ENCODE results near the gene HK3. TPM values are rescaled to one million over a fixed set of nuclear protein-coding genes. Genes with fewer than 3 reads are reported as not detected.

The HK3 gene
- total and polyA plus RNA-seq, 2 experiments from 2014 or later: not detected

DNA sequence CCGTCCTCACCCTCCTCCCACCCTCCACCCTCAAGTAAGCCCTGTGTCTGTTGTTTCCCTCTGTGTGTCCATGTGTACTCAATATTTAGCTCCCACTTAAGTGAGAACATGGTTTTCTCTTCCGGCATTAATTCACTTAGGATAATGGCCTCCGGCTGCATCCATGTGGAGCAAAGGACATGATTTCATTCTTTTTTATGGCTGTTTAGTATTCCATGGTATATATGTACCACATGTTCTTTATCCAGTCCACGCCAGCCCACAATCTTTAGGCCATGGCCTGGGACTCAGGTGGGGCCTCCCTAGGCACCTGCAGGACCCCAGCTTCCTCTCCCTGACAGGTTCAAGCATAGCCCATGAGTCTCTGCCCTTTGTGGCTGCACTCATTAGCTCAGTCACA, 65.9 kb downstream of the HK3 start (continued):
- TF ChIP-seq EZH2phosphoT487 (IDR thresholded peaks at IDR 0.05; ENCODE audit: unreplicated experiment): no peak
- no peak for TF ChIP-seq ZNF114 (CRISPR knock-in tag; IDR thresholded peaks at IDR 0.05)

GRCh38 chr5:176832162-176832561, 67.0 kb downstream of the HK3 start:
- no peaks in the 10 kb centered on the region for H3F3A ChIP-seq (replicated peaks; ENCODE audit: low read depth)
- no peaks in the 10 kb centered on the region for H3K9me3 Mint-ChIP-seq
- no peaks in the 10 kb centered on the region for H3K4me1 ChIP-seq (ENCODE audit: insufficient read depth)
- no peaks in the 10 kb centered on the region for H3K9me2 ChIP-seq (ENCODE audit: insufficient read depth)
- no peak overlapping the region for H3K27ac Mint-ChIP-seq
- no peaks in the 10 kb centered on the region for H3K79me2 ChIP-seq (replicated peaks; ENCODE audit: insufficient read depth)
- H3K27me3 ChIP-seq (ENCODE audit: insufficient read depth): no peaks in the 10 kb centered on the region
- no peak overlapping the region for H2AFZ ChIP-seq
- no peaks in the 10 kb centered on the region for H3K36me3 ChIP-seq (ENCODE audit: insufficient read depth)
- H3K4me3 ChIP-seq: no peak overlapping the region
- no peaks in the 10 kb centered on the region; the same call in 1 of the 2 replicates for H4K20me1 ChIP-seq (replicated peaks; ENCODE audit: insufficient read depth)
- peaks cover 6% of the 10 kb centered on the region; the same call in 1 of the 3 replicates for H3K4me1 Mint-ChIP-seq
- peaks cover 13% of the 10 kb centered on the region for H3K27me3 Mint-ChIP-seq (ENCODE audit: insufficient read depth, low read depth, poor library complexity)
- no peak overlapping the region for H3K27ac ChIP-seq (ENCODE audit: low read depth)
- H3K36me3 Mint-ChIP-seq (ENCODE audit: low read depth): no peaks in the 10 kb centered on the region
- no peak overlapping the region for H3K4me2 ChIP-seq
- ATAC-seq: no peak
- DNase-seq (ENCODE audit: low spot score): no peak
- TF ChIP-seq NANOG (IDR thresholded peaks at IDR 0.05; ENCODE audit: borderline replicate concordance) (no peak), REST (IDR thresholded peaks at IDR 0.05; ENCODE audit: unreplicated experiment) (no peak), STAT1 (IDR thresholded peaks at IDR 0.05; ENCODE audit: unreplicated experiment) (no peak), POLR2AphosphoS5 (IDR thresholded peaks at IDR 0.05; ENCODE audit: low read depth) (no peak), EZH2 (IDR thresholded peaks at IDR 0.05; ENCODE audit: low read depth, unreplicated experiment) (no peak), ZNF331 (CRISPR knock-in tag; IDR thresholded peaks at IDR 0.05; ENCODE audit: low read depth) (no peak), ETS1 (IDR thresholded peaks at IDR 0.05) (no peak), CREB1 (CRISPR knock-in tag; IDR thresholded peaks at IDR 0.05; ENCODE audit: low read depth) (no peak), EZH2phosphoT487 (IDR thresholded peaks at IDR 0.05; ENCODE audit: unreplicated experiment) (no peak), JUNB (IDR thresholded peaks at IDR 0.05; ENCODE audit: unreplicated experiment) (no peak), ZNF114 (CRISPR knock-in tag; IDR thresholded peaks at IDR 0.05) (no peak), ZNF462 (CRISPR knock-in tag; IDR thresholded peaks at IDR 0.05) (no peak)
- TF ChIP-seq, protein P1, sequence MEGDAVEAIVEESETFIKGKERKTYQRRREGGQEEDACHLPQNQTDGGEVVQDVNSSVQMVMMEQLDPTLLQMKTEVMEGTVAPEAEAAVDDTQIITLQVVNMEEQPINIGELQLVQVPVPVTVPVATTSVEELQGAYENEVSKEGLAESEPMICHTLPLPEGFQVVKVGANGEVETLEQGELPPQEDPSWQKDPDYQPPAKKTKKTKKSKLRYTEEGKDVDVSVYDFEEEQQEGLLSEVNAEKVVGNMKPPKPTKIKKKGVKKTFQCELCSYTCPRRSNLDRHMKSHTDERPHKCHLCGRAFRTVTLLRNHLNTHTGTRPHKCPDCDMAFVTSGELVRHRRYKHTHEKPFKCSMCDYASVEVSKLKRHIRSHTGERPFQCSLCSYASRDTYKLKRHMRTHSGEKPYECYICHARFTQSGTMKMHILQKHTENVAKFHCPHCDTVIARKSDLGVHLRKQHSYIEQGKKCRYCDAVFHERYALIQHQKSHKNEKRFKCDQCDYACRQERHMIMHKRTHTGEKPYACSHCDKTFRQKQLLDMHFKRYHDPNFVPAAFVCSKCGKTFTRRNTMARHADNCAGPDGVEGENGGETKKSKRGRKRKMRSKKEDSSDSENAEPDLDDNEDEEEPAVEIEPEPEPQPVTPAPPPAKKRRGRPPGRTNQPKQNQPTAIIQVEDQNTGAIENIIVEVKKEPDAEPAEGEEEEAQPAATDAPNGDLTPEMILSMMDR (conservative IDR thresholded peaks at IDR 0.05; ENCODE audit: low read depth in 2 of 2): no peak
- no peak overlapping the region for H3K4me3 Mint-ChIP-seq
